ENCODE data around the gene CBL. TPM values are rescaled to one million over a fixed set of nuclear protein-coding genes. Genes with fewer than 3 reads are reported as not detected.

The CBL gene
- total RNA-seq, 1 experiment from 2014 or later = 45.6 TPM

DNA sequence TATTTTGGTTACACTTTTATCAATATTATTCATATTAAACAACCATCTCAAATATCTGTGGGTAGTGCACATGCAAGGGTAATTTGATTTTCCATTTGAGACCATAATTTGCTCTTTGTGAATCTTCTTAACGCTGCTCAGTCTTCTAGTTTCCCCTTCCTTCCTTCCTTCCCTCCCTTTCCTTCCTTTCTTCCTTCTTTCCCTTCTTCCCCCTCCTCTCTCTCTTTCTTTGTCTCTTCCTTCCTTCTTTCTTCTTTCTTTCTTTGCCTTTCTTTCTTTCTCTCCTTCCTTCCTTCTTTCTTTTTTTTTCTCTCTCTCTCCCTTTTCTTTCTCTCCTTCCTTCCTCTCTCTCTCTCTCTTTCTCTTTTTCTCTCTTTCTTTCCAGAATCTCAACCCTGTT lies 124.1 kb downstream of the CBL start:
- peaks cover 5% of the 10 kb centered on the region for H3K4me1 Mint-ChIP-seq
- TF ChIP-seq OVOL2 (CRISPR knock-in tag; IDR thresholded peaks at IDR 0.05; ENCODE audit: borderline replicate concordance) = no peak
- TF ChIP-seq, protein P1, sequence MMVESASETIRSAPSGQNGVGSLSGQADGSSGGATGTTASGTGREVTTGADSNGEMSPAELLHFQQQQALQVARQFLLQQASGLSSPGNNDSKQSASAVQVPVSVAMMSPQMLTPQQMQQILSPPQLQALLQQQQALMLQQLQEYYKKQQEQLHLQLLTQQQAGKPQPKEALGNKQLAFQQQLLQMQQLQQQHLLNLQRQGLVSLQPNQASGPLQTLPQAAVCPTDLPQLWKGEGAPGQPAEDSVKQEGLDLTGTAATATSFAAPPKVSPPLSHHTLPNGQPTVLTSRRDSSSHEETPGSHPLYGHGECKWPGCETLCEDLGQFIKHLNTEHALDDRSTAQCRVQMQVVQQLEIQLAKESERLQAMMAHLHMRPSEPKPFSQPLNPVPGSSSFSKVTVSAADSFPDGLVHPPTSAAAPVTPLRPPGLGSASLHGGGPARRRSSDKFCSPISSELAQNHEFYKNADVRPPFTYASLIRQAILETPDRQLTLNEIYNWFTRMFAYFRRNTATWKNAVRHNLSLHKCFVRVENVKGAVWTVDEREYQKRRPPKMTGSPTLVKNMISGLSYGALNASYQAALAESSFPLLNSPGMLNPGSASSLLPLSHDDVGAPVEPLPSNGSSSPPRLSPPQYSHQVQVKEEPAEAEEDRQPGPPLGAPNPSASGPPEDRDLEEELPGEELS (CRISPR knock-in tag; IDR thresholded peaks at IDR 0.05) = no peak
- TF ChIP-seq, protein P2, sequence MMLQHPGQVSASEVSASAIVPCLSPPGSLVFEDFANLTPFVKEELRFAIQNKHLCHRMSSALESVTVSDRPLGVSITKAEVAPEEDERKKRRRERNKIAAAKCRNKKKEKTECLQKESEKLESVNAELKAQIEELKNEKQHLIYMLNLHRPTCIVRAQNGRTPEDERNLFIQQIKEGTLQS (CRISPR knock-in tag; conservative IDR thresholded peaks at IDR 0.05) = no peak
- TF ChIP-seq, protein P3, sequence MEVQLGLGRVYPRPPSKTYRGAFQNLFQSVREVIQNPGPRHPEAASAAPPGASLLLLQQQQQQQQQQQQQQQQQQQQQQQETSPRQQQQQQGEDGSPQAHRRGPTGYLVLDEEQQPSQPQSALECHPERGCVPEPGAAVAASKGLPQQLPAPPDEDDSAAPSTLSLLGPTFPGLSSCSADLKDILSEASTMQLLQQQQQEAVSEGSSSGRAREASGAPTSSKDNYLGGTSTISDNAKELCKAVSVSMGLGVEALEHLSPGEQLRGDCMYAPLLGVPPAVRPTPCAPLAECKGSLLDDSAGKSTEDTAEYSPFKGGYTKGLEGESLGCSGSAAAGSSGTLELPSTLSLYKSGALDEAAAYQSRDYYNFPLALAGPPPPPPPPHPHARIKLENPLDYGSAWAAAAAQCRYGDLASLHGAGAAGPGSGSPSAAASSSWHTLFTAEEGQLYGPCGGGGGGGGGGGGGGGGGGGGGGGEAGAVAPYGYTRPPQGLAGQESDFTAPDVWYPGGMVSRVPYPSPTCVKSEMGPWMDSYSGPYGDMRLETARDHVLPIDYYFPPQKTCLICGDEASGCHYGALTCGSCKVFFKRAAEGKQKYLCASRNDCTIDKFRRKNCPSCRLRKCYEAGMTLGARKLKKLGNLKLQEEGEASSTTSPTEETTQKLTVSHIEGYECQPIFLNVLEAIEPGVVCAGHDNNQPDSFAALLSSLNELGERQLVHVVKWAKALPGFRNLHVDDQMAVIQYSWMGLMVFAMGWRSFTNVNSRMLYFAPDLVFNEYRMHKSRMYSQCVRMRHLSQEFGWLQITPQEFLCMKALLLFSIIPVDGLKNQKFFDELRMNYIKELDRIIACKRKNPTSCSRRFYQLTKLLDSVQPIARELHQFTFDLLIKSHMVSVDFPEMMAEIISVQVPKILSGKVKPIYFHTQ (CRISPR knock-in tag; IDR thresholded peaks at IDR 0.05) = no peak
- TF ChIP-seq, protein P4, sequence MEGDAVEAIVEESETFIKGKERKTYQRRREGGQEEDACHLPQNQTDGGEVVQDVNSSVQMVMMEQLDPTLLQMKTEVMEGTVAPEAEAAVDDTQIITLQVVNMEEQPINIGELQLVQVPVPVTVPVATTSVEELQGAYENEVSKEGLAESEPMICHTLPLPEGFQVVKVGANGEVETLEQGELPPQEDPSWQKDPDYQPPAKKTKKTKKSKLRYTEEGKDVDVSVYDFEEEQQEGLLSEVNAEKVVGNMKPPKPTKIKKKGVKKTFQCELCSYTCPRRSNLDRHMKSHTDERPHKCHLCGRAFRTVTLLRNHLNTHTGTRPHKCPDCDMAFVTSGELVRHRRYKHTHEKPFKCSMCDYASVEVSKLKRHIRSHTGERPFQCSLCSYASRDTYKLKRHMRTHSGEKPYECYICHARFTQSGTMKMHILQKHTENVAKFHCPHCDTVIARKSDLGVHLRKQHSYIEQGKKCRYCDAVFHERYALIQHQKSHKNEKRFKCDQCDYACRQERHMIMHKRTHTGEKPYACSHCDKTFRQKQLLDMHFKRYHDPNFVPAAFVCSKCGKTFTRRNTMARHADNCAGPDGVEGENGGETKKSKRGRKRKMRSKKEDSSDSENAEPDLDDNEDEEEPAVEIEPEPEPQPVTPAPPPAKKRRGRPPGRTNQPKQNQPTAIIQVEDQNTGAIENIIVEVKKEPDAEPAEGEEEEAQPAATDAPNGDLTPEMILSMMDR (IDR thresholded peaks at IDR 0.05) = no peak
- no peaks in the 10 kb centered on the region for H3K9me3 Mint-ChIP-seq
- ATAC-seq = no peak
- no peaks in the 10 kb centered on the region; the same call in 1 of the 2 replicates for H3K27me3 Mint-ChIP-seq (ENCODE audit: low read depth)
- CTCF ChIA-PET = interaction anchor here (1.2 kb wide), 1 partner anchor 44 kb away, joined by 3 read pairs; no protein-coding TSS in a partner anchor
- POLR2A ChIA-PET = no interaction called here
- H3K36me3 Mint-ChIP-seq = no peaks in the 10 kb centered on the region; the same call in 1 of the 2 replicates
- DNase-seq (ENCODE audit: low spot score) = no peak
- no peak overlapping the region for H3K4me3 Mint-ChIP-seq
- no peak overlapping the region for H3K27ac Mint-ChIP-seq

DNA sequence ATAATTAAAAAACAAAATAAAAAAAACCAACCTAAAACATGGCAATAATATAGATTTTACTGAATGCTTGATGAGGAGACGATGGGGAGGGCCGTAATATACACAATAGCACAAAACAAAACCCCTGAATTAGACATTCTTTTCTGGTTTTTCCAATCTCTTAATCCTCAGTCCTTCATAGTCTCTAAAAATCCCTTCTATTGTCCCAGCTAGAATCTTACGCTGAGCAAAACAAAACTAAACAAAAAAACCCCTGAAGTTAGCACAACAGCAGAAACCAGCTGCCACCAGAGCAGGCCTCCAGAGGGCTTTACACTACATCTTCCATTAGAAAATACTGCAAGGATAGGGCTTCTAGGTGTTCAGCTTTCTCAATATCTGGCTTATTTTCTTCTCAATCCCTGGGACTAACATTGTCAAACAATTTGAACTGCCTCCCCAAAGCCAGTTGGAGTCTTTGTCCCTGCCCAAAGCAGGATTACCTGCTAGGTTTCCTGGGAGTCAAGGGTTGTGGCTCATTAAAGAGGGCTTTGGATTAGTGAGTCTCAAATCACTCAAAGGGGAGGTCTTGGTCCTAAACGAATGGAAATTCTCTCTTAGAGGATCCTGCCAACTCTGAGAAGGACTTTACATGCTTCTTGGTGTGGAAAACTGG lies 126.1 kb downstream of the CBL start:
- Mint-ChIP-seq H3K4me1 (peaks cover 23% of the 10 kb centered on the region), H3K4me3 (no peak overlapping the region), H3K36me3 (peaks cover 7% of the 10 kb centered on the region), H3K27me3 (ENCODE audit: low read depth) (no peaks in the 10 kb centered on the region; the same call in 1 of the 2 replicates), H3K9me3 (no peaks in the 10 kb centered on the region), H3K27ac (peak overlapping the region; percentile 83)
- DNase-seq (ENCODE audit: low spot score) (no peak), ATAC-seq (no peak)
- POLR2A ChIA-PET = interaction anchor here (0.6 kb wide), 1 partner anchor 189 kb away, joined by 3 read pairs; no protein-coding TSS in a partner anchor
- TF ChIP-seq, protein P5, sequence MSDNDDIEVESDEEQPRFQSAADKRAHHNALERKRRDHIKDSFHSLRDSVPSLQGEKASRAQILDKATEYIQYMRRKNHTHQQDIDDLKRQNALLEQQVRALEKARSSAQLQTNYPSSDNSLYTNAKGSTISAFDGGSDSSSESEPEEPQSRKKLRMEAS (CRISPR knock-in tag; IDR thresholded peaks at IDR 0.05) = no peak
- no peak for TF ChIP-seq IRF2 (CRISPR knock-in tag; IDR thresholded peaks at IDR 0.05; ENCODE audit: borderline replicate concordance, low read depth)
- TF ChIP-seq GABPB1 (CRISPR knock-in tag; IDR thresholded peaks at IDR 0.05) = no peak
- no peak for TF ChIP-seq FOXJ3 (CRISPR knock-in tag; IDR thresholded peaks at IDR 0.05; ENCODE audit: borderline replicate concordance)
- TF ChIP-seq TCF7 (CRISPR knock-in tag; IDR thresholded peaks at IDR 0.05; ENCODE audit: low read depth) = no peak
- no peak for TF ChIP-seq TEAD4 (CRISPR knock-in tag; IDR thresholded peaks at IDR 0.05)
- no peak for TF ChIP-seq FOXP1 (CRISPR knock-in tag; IDR thresholded peaks at IDR 0.05; ENCODE audit: borderline replicate concordance)
- TF ChIP-seq, protein P6, sequence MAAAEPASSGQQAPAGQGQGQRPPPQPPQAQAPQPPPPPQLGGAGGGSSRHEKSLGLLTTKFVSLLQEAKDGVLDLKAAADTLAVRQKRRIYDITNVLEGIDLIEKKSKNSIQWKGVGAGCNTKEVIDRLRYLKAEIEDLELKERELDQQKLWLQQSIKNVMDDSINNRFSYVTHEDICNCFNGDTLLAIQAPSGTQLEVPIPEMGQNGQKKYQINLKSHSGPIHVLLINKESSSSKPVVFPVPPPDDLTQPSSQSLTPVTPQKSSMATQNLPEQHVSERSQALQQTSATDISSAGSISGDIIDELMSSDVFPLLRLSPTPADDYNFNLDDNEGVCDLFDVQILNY (CRISPR knock-in tag; IDR thresholded peaks at IDR 0.05) = no peak
- no peak for TF ChIP-seq SMAD3 (CRISPR knock-in tag; IDR thresholded peaks at IDR 0.05; ENCODE audit: borderline replicate concordance)
- TF ChIP-seq JUN (CRISPR knock-in tag; IDR thresholded peaks at IDR 0.05) = no peak
- no peak for TF ChIP-seq ELF4 (CRISPR knock-in tag; IDR thresholded peaks at IDR 0.05; ENCODE audit: low read depth)
- CTCF ChIA-PET = interaction anchor here (1.0 to 1.8 kb wide), 4 partner anchors 8 to 24 kb away, joined by 3 to 10 read pairs (median 4); no protein-coding TSS in a partner anchor
